HCT116 (cell line): ENCODE measurements around the gene CFAP53. TPM values are rescaled to one million over a fixed set of nuclear protein-coding genes. Genes with fewer than 3 reads are reported as not detected.

Experiments used
- ATAC-seq: fragments of 200-7000 bp; cut with Tn5 transposase; 2 replicates; pipeline ENCODE4 v1.9.1; 2020; ENCODE audit warnings: mild to moderate bottlenecking, moderate library complexity
- BruUV-seq: library from RNA; stranded (reverse); fragments of 400-500 nt; replicated peaks from 2 replicates; lab custom pipeline; 2021; lab: Mats Ljungman, UMichigan
- CTCF ChIA-PET: fragments of 300-600 bp; sonication (Branson Sonifier 250); formaldehyde crosslinking; loops from one replicate; lab custom pipeline; 2021; ENCODE audit warnings: antibody characterized with exemption; lab: Charles Lee
- POLR2A ChIA-PET: fragments of 300-600, 350-600 bp; sonication (Branson Sonifier 250); formaldehyde crosslinking; loops from one replicate; lab custom pipeline; 2021; ENCODE audit warnings: antibody characterized with exemption; lab: Charles Lee
- RAD21 ChIA-PET, 2 experiments: fragments of 300-600 bp; sonication (Branson Sonifier 250); formaldehyde crosslinking; loops; one replicate each; lab custom pipeline; 2023; ENCODE audit warnings: low total read pairs in 2 of 2; ENCODE audit not compliant: uncharacterized antibody in 2 of 2, unreplicated experiment in 2 of 2, low non-redundant PET in 1 of 2; lab: Charles Lee
- DNase-seq: peaks from one replicate; pipeline ENCODE4 v3.0.0-alpha.2; 2010; ENCODE audit warnings: low read depth, low spot score
- H2AFZ ChIP-seq: fragments of 200-600 bp; shearing (Covaris generic), sonication (generic); 2 replicates; pipeline ENCODE4 v1.6.1; 2017; ENCODE audit warnings: low read depth, mixed run types, mixed read lengths, antibody characterized with exemption, low read length; ENCODE audit not compliant: poor library complexity, severe bottlenecking
- H3K27ac ChIP-seq: 2 replicates; pipeline ENCODE4 v1.5.1; 2012; ENCODE audit warnings: low read depth, low read length
- H3K27me3 ChIP-seq: fragments of 200-600 bp; sonication (generic); 2 replicates; pipeline ENCODE4 v1.6.1; 2016; ENCODE audit warnings: mixed run types, low read length, mixed read lengths; ENCODE audit not compliant: insufficient read depth
- H3K36me3 ChIP-seq, 2 experiments: fragments of 200-500 bp in 1 of 2; fragments of 200-600 bp in 1 of 2; sonication (Bioruptor generic) in 1 of 2; sonication (generic) in 1 of 2; 2 replicates each; pipeline versions ENCODE4 v1.5.1 to v1.6.1; 2014 to 2016; ENCODE audit warnings: low read length in 2 of 2, inconsistent platforms in 1 of 2, mixed read lengths in 1 of 2, mixed run types in 1 of 2; ENCODE audit not compliant: insufficient read depth in 2 of 2, control insufficient read depth in 1 of 2
- H3K4me1 ChIP-seq, 2 experiments: fragments of 200-600 bp in 1 of 2; sonication (generic) in 1 of 2; 2 replicates each; pipeline versions ENCODE4 v1.5.1 to v1.6.1; 2012 to 2017; ENCODE audit warnings: low read length in 2 of 2, inconsistent platforms in 1 of 2, mild to moderate bottlenecking in 1 of 2, mixed read lengths in 1 of 2, mixed run types in 1 of 2, moderate library complexity in 1 of 2; ENCODE audit not compliant: insufficient read depth in 2 of 2, control insufficient read depth in 1 of 2
- H3K4me2 ChIP-seq: fragments of 200-600 bp; sonication (generic); 2 replicates; pipeline ENCODE4 v1.6.1; 2017; ENCODE audit warnings: mixed run types, low read length, mixed read lengths
- H3K4me3 ChIP-seq, 2 experiments: fragments of 200-600 bp in 1 of 2; sonication (generic) in 1 of 2; replicated peaks in 1 of 2; 2 replicates each; pipeline ENCODE4 v1.5.1; 2011 to 2016; ENCODE audit warnings: low read length in 2 of 2, control low read depth in 1 of 2, low read depth in 1 of 2, mild to moderate bottlenecking in 1 of 2, mixed read lengths in 1 of 2, mixed run types in 1 of 2
- H3K79me2 ChIP-seq: fragments of 200-600 bp; sonication (generic); 2 replicates; pipeline ENCODE4 v1.6.1; 2017; ENCODE audit warnings: mild to moderate bottlenecking, mixed run types, low read length, moderate library complexity, mixed read lengths; ENCODE audit not compliant: insufficient read depth
- H3K9ac ChIP-seq: fragments of 200-600 bp; sonication (generic); 2 replicates; pipeline ENCODE4 v1.6.1; 2016; ENCODE audit warnings: low read length, mixed read lengths
- H3K9me2 ChIP-seq: fragments of 200-600 bp; sonication (generic), shearing (Covaris generic); 2 replicates; pipeline ENCODE4 v1.6.1; 2017; ENCODE audit warnings: mixed run types, mild to moderate bottlenecking, moderate library complexity; ENCODE audit not compliant: insufficient read depth
- H3K9me3 ChIP-seq, 2 experiments: fragments of 200-500 bp in 1 of 2; fragments of 200-600 bp in 1 of 2; sonication (Bioruptor generic) in 1 of 2; sonication (generic) in 1 of 2; 2 replicates each; pipeline ENCODE4 v1.6.1; 2014 to 2017; ENCODE audit warnings: low read length in 2 of 2, mixed read lengths in 2 of 2, inconsistent platforms in 1 of 2, low read depth in 1 of 2, mild to moderate bottlenecking in 1 of 2, mixed run types in 1 of 2, moderate library complexity in 1 of 2; ENCODE audit not compliant: control insufficient read depth in 1 of 2, insufficient read depth in 1 of 2
- H4K20me1 ChIP-seq: fragments of 200-600 bp; sonication (generic), shearing (Covaris generic); 2 replicates; pipeline ENCODE4 v1.6.1; 2017; ENCODE audit warnings: mixed run types, mild to moderate bottlenecking, moderate library complexity; ENCODE audit not compliant: insufficient read depth
- ELF1 ChIP-seq: IDR thresholded peaks from 2 replicates; pipeline ENCODE4 v1.6.1; 2012; ENCODE audit warnings: low read depth, borderline replicate concordance
- POLR2A ChIP-seq: IDR thresholded peaks from 2 replicates; pipeline ENCODE4 v1.7.0; 2011; ENCODE audit warnings: borderline replicate concordance; ENCODE audit not compliant: insufficient read depth, insufficient read length; ENCODE audit errors: extremely low read depth
- SRF ChIP-seq: IDR thresholded peaks from 2 replicates; pipeline ENCODE4 v1.6.1; 2012; ENCODE audit warnings: low read depth
- intact Hi-C: fragments of 100-400 bp; cut with micrococcal nuclease; formaldehyde crosslinking; loops from 2 replicates; pipeline ENCODE4 v1.10.0; 2022
- total RNA-seq: library from RNA; stranded (reverse); gene quantifications from one replicate; pipeline ENCODE4 v1.2.1, GENCODE V29; 2021; ENCODE audit not compliant: unreplicated experiment
- TF ChIP-seq, protein P1 (sequence below): IDR thresholded peaks from 2 replicates; pipeline ENCODE4 v1.6.1; 2012; ENCODE audit warnings: low read depth

CFAP53 gene
- total RNA-seq, 1 experiment from 2014 or later = 1.1 TPM

- no peak for TF ChIP-seq ELF1
- no peak for TF ChIP-seq POLR2A
- TF ChIP-seq, protein P1, sequence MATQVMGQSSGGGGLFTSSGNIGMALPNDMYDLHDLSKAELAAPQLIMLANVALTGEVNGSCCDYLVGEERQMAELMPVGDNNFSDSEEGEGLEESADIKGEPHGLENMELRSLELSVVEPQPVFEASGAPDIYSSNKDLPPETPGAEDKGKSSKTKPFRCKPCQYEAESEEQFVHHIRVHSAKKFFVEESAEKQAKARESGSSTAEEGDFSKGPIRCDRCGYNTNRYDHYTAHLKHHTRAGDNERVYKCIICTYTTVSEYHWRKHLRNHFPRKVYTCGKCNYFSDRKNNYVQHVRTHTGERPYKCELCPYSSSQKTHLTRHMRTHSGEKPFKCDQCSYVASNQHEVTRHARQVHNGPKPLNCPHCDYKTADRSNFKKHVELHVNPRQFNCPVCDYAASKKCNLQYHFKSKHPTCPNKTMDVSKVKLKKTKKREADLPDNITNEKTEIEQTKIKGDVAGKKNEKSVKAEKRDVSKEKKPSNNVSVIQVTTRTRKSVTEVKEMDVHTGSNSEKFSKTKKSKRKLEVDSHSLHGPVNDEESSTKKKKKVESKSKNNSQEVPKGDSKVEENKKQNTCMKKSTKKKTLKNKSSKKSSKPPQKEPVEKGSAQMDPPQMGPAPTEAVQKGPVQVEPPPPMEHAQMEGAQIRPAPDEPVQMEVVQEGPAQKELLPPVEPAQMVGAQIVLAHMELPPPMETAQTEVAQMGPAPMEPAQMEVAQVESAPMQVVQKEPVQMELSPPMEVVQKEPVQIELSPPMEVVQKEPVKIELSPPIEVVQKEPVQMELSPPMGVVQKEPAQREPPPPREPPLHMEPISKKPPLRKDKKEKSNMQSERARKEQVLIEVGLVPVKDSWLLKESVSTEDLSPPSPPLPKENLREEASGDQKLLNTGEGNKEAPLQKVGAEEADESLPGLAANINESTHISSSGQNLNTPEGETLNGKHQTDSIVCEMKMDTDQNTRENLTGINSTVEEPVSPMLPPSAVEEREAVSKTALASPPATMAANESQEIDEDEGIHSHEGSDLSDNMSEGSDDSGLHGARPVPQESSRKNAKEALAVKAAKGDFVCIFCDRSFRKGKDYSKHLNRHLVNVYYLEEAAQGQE = no peak
These were observed 34.8 kb upstream of the CFAP53 start (continued) for GRCh38 chr18:50301074-50301473.

DNA sequence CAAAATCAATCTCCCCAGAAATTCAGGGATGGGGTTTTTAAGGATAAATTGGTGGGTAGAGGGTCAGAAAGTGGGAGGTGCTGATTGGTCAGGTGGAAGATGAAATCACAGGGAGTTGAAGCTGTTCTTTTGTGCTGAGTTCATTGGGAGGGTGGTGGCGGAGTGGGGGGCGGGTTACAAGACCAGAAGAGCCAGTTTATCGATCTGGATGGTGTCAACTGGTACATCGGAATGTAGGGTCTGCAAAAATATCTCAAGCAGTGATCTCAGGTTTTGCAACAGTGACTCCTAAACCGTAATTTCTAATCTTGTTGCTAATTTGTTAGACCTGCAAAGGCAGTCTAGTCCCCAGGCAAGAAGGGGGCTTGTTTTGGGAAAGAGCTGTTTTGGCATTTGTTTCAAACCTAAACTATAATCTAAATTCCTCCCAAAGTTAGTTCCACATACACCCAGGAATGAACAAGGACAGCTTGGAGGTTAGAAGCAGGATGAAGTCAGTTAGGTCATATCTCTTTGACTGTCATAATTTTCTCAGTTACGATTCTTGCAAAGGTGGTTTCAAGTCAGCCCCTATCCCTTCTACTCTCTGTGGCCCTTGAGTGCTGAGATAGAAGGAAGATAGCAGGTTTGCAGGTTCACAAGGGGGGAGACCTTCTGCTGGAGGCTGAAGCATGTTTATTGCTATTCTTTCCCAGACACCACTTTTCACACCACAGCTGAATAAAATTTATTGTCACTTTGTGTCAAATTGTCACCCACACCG lies 33.5 kb upstream of the CFAP53 start:
- Histone ChIP-seq H3K27ac (no peak overlapping the region), H4K20me1 (no peaks in the 10 kb centered on the region), H3K27me3 (no peaks in the 10 kb centered on the region), H3K9me3 (no peaks in the 10 kb centered on the region), H3K9me2 (no peaks in the 10 kb centered on the region), H3K4me1 (no peaks in the 10 kb centered on the region), H3K9ac (no peak overlapping the region), H3K4me2 (no peak overlapping the region), H2AFZ (no peak overlapping the region), H3K4me3 (no peak overlapping the region), H3K79me2 (no peaks in the 10 kb centered on the region), H3K36me3 (no peaks in the 10 kb centered on the region)
- intact Hi-C loops = no loop called here
- BruUV-seq = no TSS peak
- ChIA-PET POLR2A (no interaction called here), CTCF (no interaction called here), RAD21 (no interaction called here)
- no peak for ATAC-seq
- DNase-seq = no peak
- no peak for TF ChIP-seq SRF
